Tibial nerve (tissue), 4 donors: ENCODE data around the gene PDHB. TPM values are rescaled to one million over a fixed set of nuclear protein-coding genes. Genes with fewer than 3 reads are reported as not detected.

Source experiments
- DNase-seq, 2 donors: peaks; one replicate each; pipeline ENCODE4 v3.0.0-alpha.2; 2019; ENCODE audit warnings: low spot score in 2 of 2
- H3K27ac ChIP-seq, 4 donors: fragments of 200-600 bp; sonication (generic) in 3 of 4; one replicate each; pipeline ENCODE4 v1.5.1; 2017 to 2019; ENCODE audit warnings: mild to moderate bottlenecking in 1 of 4
- H3K27me3 ChIP-seq, 2 donors: fragments of 200-600 bp; sonication (generic) in 1 of 2; one replicate each; pipeline versions ENCODE4 v1.5.1 to v1.6.0; 2017 to 2019
- H3K36me3 ChIP-seq, 3 donors: fragments of 200-600 bp; sonication (generic); one replicate each; pipeline ENCODE4 v1.5.1; 2018 to 2019
- H3K4me1 ChIP-seq, 4 donors: fragments of 200-600 bp; sonication (generic) in 3 of 4; one replicate each; pipeline ENCODE4 v1.5.1; 2017 to 2019
- H3K4me3 ChIP-seq, 4 donors: fragments of 200-600 bp; sonication (generic) in 3 of 4; one replicate each; pipeline ENCODE4 v1.5.1; 2017 to 2019; ENCODE audit warnings: mild to moderate bottlenecking in 1 of 4, moderate library complexity in 1 of 4
- H3K9me3 ChIP-seq, 4 donors: fragments of 200-600 bp; sonication (generic) in 3 of 4; one replicate each; pipeline ENCODE4 v1.5.1; 2017 to 2019
- EP300 ChIP-seq, 2 donors: sonication (generic); formaldehyde crosslinking; IDR thresholded peaks; one replicate each; pipeline ENCODE4 v1.6.1; 2017; ENCODE audit warnings: antibody characterized with exemption in 2 of 2, mild to moderate bottlenecking in 1 of 2
- POLR2A ChIP-seq, 2 donors: fragments of 450-650 bp; IDR thresholded peaks; one replicate each; pipeline ENCODE4 v1.6.1; 2017; ENCODE audit warnings: antibody characterized with exemption in 2 of 2, mild to moderate bottlenecking in 2 of 2, moderate library complexity in 2 of 2
- WGBS, 2 donors: methylation state at CpG; one replicate each; pipeline ENCODE4 v1.1.5; 2018; 5-methylcytosine and 5-hydroxymethylcytosine counted together
- total RNA-seq, 4 donors: library from RNA; depleted of rRNA; stranded (reverse); fragments of >200 nt; gene quantifications; one replicate each; pipeline ENCODE4 v1.1.0, GENCODE V29; 2016
- TF ChIP-seq, protein P1 (sequence below), 5 experiments: fragments of 200-600 bp in 3 of 5; fragments of 450-650 bp in 2 of 5; sonication (generic) in 3 of 5; IDR thresholded peaks; one replicate each; pipeline ENCODE4 v1.5.1; 2016 to 2019; ENCODE audit warnings: antibody characterized with exemption in 5 of 5, mild to moderate bottlenecking in 3 of 5, moderate library complexity in 2 of 5

Gene PDHB
- total RNA-seq, 4 donors from 2014 or later = 49.8 to 66.7 (median 55.6) TPM

DNA sequence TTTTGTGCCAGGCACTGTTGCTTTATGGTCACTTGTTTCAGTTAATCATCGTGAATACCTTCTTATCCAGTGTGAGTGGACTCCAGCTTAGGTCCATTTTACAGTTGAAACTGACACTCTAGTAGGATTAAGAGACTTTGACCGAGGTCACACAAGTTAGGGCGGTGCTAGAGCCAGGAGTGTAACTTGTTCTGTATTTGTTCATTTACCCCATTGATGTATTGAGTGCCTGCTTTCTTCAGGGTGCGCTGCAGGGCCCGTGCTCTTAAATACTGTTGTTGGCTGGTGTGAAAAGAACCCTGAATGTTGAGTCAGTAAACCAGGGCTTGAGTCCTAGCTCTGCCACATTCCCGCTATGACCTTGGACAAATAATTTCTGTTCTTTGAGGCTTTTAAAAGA, 15.4 kb downstream of the PDHB start:
- no peak overlapping the region for H3K27ac ChIP-seq
- no peak overlapping the region for H3K4me3 ChIP-seq
- H3K36me3 ChIP-seq = peaks cover 0 to 31% (median 13%) of the 10 kb centered on the region in 3 donors
- H3K4me1 ChIP-seq = peaks cover 0 to 41% (median 7%) of the 10 kb centered on the region in 4 donors
- H3K27me3 ChIP-seq = no peaks in the 10 kb centered on the region
- no peak for TF ChIP-seq EP300 (IDR thresholded peaks at IDR 0.05)
- TF ChIP-seq POLR2A (IDR thresholded peaks at IDR 0.05) = no peak
- TF ChIP-seq, protein P1, sequence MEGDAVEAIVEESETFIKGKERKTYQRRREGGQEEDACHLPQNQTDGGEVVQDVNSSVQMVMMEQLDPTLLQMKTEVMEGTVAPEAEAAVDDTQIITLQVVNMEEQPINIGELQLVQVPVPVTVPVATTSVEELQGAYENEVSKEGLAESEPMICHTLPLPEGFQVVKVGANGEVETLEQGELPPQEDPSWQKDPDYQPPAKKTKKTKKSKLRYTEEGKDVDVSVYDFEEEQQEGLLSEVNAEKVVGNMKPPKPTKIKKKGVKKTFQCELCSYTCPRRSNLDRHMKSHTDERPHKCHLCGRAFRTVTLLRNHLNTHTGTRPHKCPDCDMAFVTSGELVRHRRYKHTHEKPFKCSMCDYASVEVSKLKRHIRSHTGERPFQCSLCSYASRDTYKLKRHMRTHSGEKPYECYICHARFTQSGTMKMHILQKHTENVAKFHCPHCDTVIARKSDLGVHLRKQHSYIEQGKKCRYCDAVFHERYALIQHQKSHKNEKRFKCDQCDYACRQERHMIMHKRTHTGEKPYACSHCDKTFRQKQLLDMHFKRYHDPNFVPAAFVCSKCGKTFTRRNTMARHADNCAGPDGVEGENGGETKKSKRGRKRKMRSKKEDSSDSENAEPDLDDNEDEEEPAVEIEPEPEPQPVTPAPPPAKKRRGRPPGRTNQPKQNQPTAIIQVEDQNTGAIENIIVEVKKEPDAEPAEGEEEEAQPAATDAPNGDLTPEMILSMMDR (IDR thresholded peaks at IDR 0.05) = no peak
- no peaks in the 10 kb centered on the region for H3K9me3 ChIP-seq
- WGBS, 2 donors = 83 to 85% methylated on average over 6 of the region's 6 CpGs
- DNase-seq = no peak

DNA sequence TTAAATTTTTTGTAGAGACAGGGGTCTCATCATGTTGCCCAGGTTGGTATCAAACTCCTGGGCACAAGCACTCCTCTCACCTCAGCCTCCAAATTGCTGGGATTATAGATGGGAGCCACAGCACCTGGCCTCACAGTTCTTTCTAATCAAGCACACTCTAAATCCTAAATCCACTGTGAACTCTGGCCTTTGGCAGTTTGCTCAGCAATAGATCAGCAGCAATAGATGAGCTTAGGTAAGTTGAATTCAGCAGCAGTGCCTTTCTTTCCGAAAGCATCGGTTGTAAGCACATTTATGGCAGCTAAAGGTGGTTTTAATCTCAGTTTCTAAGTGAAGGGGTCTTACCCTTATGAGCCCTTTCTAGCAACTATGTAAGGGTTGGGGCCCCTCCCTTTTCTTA, 16.6 kb downstream of the PDHB start:
- WGBS, 2 donors = 85 to 86% methylated on average over 2 of the region's 2 CpGs
- no peaks in the 10 kb centered on the region for H3K27me3 ChIP-seq
- no peak for DNase-seq
- H3K4me1 ChIP-seq = peaks cover 0 to 29% (median 4%) of the 10 kb centered on the region in 4 donors
- no peak overlapping the region for H3K27ac ChIP-seq
- H3K36me3 ChIP-seq = peaks cover 0 to 31% (median 6%) of the 10 kb centered on the region in 3 donors
- no peak overlapping the region for H3K4me3 ChIP-seq
- H3K9me3 ChIP-seq = no peaks in the 10 kb centered on the region
- TF ChIP-seq, protein P1 (IDR thresholded peaks at IDR 0.05) = no peak
- TF ChIP-seq POLR2A (IDR thresholded peaks at IDR 0.05) (no peak), EP300 (IDR thresholded peaks at IDR 0.05) (no peak)

DNA sequence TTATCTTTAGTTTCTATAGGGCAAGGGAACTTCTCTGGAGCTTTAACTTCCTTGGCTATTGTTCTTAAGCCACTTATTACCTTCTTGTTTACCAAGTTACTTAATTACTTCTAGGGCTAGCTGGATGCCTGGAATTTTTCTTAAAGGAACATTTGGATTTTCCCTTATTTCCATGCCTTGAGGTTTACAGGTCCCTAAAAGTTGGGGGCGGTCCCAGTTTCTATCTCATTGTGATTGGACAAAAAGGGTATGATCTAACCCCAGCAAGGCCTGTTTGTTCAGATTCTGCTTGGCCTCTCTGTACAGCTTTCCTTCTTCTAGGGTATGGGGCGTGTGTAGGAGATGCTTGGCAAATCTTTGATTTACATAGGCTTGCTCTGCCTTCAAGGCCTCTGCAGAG, 17.4 kb downstream of the PDHB start:
- TF ChIP-seq, protein P1 (IDR thresholded peaks at IDR 0.05) = no peak
- TF ChIP-seq EP300 (IDR thresholded peaks at IDR 0.05) (no peak), POLR2A (IDR thresholded peaks at IDR 0.05) (no peak)
- no peak for DNase-seq
- Histone ChIP-seq H3K9me3 (no peaks in the 10 kb centered on the region), H3K27ac (no peak overlapping the region), H3K36me3 (peaks cover 0 to 31% (median 0%) of the 10 kb centered on the region in 3 donors), H3K4me3 (no peak overlapping the region), H3K27me3 (no peaks in the 10 kb centered on the region), H3K4me1 (peaks cover 0 to 22% (median 4%) of the 10 kb centered on the region in 4 donors)
- WGBS, 2 donors = 78 to 80% methylated on average over 2 of the region's 2 CpGs

DNA sequence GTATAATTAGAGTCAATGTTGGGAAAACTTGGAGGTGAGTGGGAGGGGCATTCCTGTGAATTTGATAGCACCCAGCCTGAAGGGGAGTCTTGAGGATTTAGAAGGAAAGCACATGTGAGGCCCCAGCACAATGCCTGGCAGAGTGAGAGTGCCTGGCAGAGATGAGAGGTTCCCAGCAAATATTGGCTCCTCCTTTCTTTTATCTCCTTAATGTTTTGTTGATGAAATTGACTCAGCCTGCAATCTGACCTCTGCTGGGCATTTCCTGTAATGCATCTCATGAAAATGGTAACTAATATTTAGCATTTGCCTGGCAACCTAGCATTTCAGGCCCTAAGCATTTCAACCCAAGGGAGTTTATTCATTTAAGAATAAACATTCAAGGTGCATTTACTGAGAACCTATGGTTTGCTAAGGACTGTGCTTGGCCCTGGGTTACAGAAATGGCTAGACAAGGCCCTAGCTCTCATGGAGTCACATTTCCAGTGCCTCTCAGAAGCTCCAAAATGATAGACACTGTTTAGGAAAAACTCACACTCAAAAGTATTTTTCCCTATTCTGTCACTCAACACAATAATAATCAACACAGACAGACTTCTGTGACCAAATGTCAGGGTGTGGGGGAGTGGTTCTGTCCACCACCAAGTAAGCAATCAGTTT, 19.0 kb downstream of the PDHB start:
- peak in 1 of 2 donors; percentile 84 for DNase-seq
- H3K36me3 ChIP-seq = peaks cover 0 to 41% (median 0%) of the 10 kb centered on the region in 3 donors
- H3K4me3 ChIP-seq = no peak overlapping the region
- no peaks in the 10 kb centered on the region for H3K9me3 ChIP-seq
- H3K27me3 ChIP-seq = no peaks in the 10 kb centered on the region
- peak in 1 of 2 donors; percentile 17 for TF ChIP-seq EP300 (IDR thresholded peaks at IDR 0.05)
- TF ChIP-seq, protein P1 (IDR thresholded peaks at IDR 0.05) = peak; percentile 68 to 84 (median 77)
- no peak for TF ChIP-seq POLR2A (IDR thresholded peaks at IDR 0.05)
- peak overlapping the region in 2 of 4 donors; percentile 38 to 49 for H3K27ac ChIP-seq
- peaks cover 0 to 18% (median 4%) of the 10 kb centered on the region in 4 donors for H3K4me1 ChIP-seq
